CD4-positive, alpha-beta T cell treated with Interleukin-12 subunit alpha and Interleukin-12 subunit beta, for 1 hour (primary cell): ENCODE results near the gene GNB3.

Experiments used
- DNase-seq: peaks from one replicate; pipeline ENCODE4 v3.0.0-alpha.2; 2020

The GNB3 gene

GRCh38 chr12:6839482-6840201, 1.1 kb upstream of the GNB3 start:
- no peak for DNase-seq

- no peak for DNase-seq
These were observed 395 bp upstream of the GNB3 start for GRCh38 chr12:6840330-6840729.

- no peak for DNase-seq
These were observed 1.4 kb downstream of the GNB3 start for GRCh38 chr12:6842075-6842474.

DNA sequence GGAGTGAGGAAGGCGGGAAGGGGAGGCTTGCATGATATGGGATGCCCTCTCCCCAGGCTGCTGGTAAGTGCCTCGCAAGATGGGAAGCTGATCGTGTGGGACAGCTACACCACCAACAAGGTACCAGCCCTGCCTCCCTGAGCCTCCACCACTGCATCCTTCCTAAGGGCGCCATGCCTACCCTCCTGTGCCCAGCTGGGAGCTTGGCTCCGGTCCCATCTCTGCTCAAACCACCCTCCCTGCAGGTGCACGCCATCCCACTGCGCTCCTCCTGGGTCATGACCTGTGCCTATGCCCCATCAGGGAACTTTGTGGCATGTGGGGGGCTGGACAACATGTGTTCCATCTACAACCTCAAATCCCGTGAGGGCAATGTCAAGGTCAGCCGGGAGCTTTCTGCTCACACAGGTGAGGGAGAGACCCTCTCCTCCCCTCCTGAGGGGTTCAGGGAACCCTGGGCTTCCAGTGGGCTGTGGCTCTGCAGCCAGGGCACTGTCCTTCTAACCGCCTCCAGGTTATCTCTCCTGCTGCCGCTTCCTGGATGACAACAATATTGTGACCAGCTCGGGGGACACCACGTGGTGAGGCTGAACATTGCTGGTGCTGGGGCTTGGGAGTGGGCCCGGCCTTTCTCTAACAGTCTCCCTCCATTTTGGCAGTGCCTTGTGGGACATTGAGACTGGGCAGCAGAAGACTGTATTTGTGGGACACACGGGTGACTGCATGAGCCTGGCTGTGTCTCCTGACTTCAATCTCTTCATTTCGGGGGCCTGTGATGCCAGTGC, 2.6 kb downstream of the GNB3 start:
- no peak for DNase-seq

DNA sequence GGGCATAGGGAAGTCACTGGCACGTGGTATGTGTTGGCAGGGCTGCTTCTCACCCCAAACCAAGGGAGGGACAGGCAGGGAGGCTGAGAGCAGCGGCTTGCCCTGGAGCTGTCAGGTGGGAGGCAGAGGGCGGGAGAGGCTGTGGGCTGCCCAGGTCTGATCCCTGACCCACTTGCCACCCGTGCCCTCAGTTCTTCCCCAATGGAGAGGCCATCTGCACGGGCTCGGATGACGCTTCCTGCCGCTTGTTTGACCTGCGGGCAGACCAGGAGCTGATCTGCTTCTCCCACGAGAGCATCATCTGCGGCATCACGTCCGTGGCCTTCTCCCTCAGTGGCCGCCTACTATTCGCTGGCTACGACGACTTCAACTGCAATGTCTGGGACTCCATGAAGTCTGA, 4.7 kb downstream of the GNB3 start:
- no peak for DNase-seq

- DNase-seq: no peak
These were observed 5.7 kb downstream of the GNB3 start for GRCh38 chr12:6846316-6846869.

DNA sequence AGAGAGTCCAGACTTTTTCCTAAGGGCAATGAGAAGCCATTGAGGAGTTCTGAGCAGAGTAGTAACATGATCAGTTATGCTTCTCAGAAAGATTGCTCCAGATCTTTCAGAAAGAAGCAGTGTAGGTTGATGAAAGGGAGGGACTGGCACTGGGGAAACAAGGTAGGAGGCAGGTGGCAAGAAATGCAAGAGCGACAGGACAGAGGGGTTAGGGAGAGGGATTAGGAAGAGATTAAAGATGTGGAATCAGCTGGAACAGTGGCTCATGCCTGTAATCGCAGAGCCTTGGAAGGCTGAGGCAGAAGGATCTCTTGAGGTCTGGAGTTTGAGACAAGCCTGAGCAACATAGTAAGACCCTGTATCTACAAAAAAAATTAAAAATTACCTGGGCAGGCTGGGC, 7.0 kb downstream of the GNB3 start:
- DNase-seq: no peak

DNA sequence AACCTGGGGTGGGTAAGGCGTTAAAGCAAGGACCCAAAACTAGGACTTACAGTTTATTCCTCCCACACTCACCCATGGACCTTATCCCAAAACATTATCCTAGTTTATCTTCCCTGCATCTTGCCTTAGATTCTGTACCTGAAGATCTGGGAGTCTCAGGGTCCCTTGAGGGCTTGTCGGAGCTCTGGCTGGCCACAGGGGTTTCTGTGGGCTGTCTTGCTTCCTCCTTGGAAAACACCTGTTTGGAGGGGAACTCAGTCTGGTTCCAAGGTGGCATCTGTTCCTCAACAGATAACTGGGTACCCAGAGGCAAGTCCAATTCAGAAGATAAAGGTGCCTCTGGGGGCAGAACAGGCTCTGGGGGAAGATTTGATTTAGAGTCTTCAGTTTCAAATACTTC, 8.7 kb downstream of the GNB3 start:
- no peak for DNase-seq

GRCh38 chr12:6849976-6850560, 9.3 kb downstream of the GNB3 start:
- no peak for DNase-seq

DNA sequence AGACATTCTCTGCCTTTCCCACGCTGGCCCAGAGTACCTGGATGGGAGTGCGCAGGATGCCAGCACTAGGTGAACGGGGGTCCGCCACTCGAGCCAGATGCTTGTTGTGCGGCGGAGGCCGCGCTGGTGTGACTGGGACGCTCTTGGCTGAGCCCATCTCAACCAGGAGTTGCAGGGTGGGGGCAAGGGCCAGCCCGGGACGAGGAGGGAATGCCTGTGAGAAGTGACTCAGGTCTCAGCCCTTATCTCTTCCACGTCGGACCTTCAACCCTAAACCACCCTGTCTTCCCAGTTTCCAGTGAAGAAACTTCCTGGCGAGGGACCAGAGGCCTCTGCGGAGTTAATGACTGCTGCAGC, 10.0 kb downstream of the GNB3 start:
- DNase-seq: no peak

- DNase-seq: peak; percentile 95
These were observed 10.6 kb downstream of the GNB3 start, which contains the start of gene CDCA3 for GRCh38 chr12:6851153-6851920. Gene CDCA3, minus strand, starts transcription at chr12:6851286. Its CDS starts 334 bp downstream, at chr12:6850952.

DNA sequence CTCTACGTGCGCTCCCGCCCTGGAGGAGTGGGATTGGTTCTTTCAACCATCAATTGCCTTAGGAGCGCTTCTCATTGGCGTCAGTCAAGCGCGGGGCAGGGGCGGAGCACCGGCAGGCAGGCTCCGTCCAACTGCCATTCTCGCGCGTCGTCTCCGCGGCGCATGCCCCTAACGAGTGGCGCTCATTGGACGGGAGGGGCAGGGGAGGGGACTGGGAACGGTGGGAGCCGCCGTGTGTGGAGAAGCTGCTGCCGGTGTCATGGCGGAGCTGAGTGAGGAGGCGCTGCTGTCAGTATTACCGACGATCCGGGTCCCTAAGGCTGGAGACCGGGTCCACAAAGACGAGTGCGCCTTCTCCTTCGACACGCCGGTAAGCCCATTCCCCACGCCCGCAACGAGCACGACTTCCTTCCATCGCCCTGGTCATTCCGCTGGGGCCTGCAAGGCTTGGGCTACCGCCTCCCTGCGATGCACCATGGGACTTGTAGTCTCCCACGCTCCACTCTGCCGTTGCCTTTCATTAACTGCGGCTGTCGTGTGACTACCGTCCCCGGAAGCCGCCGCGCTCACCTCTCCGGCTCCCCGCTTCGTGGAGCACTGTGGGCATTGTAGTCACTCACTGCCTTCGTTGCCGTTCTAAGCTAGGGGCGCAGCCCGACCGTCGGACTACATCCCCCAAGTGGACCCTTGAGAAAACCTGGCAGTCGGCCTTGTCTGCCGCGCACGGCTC, 11.4 kb downstream of the GNB3 start, which contains the start of gene USP5:
TSS of gene USP5 (plus strand) at position 230 of the 730 bp plus-strand sequence. CDS start at position 260, 30 bp downstream.
- peak; percentile 99 for DNase-seq

DNA sequence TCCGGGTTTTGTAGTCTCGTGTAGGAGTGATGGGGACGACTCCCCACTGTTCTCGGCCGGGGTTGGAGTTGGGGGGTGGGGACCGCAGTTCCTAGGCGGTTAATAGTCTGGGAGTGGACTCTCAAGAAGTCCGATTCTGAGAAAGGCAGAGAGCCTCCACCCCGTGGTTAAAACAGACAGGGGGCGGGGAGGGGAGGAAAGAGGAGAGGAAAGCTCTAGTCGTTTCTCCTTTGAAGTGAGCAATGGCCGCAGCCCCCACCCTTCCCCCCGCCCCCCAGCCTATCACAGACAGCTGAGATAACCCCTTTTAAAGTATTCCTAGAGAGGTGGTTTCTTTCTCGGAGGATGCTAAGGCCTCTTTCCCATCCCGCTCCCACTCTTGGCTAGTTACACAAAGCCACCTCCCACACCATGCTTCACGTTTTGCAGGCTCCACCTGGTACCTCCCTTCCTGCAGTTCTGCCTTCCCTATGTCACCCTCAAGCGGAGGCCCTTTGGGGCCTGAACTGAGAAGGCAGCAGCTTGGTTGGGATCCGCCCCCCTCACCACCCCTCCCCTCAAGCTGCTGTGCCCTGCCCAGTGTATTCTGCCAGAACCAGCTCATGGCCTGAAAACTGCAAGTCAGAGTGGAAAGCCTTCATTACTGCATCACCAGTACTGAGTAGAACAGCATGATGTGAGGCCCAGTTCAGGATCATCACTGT, 12.1 kb downstream of the GNB3 start:
- peak; percentile 67 for DNase-seq

GRCh38 chr12:6853626-6854025, 12.9 kb downstream of the GNB3 start:
- no peak for DNase-seq

DNA sequence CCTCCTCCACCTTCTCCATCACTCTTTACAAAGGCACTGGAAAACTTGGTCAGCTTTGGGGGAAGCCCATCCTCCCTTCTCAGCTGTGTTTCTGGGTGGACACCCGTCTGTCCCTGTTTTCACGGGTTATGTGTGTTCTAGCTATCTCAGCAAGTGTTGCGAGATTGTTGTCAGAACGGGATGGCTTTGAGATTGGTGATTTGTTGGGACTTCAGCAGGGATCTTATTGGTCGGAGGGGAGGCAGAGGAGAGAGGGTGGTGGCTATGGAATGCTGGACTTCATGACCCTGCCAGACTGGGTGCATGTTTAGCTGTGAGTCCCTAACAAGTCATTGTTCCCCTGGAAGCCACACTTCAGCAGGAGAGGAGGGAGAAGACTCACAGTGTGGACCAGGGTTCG, 13.3 kb downstream of the GNB3 start:
- no peak for DNase-seq

- DNase-seq: no peak
These were observed 14.6 kb downstream of the GNB3 start for GRCh38 chr12:6855322-6855721.

- no peak for DNase-seq
These were observed 18.1 kb downstream of the GNB3 start for GRCh38 chr12:6858799-6859198.

- no peak for DNase-seq
These were observed 19.4 kb downstream of the GNB3 start for GRCh38 chr12:6860116-6860515.

DNA sequence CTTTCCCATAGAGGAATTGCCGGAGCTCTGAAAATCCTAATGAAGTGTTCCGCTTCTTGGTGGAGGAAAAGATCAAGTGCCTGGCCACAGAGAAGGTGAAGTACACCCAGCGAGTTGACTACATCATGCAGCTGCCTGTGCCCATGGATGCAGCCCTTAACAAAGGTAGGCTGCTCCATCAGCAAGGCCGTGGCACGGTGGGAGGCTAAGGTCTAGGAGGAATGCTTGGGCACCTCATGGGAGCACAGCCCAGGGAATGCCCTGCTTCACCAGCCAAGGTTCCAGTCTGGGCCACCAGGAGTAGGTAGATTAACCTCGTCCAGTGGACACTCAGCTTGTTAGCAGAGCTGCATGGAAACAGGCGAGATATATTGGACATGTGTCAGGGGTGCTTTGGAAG, 20.2 kb downstream of the GNB3 start:
- DNase-seq: no peak

DNA sequence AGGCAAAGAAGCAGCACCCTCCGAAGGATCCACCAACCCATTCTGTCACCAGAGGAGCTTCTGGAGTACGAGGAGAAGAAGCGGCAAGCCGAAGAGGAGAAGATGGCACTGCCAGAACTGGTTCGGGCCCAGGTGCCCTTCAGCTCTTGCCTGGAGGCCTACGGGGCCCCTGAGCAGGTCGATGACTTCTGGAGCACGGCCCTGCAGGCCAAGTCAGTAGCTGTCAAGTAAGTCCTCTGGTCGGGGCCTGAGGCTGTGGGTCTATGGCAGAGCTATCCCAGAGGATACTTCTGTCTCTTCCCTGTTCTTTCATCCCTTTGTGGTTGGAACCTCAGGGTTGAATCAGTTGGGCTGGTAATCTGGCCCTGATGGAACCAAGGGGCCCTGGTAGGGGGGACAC, 20.7 kb downstream of the GNB3 start:
- DNase-seq: no peak

GRCh38 chr12:6863033-6863432, 22.3 kb downstream of the GNB3 start:
- DNase-seq: no peak
